SH-SY5Y (cell line): ENCODE measurements around the gene ASTL.

Source experiments
- GATA2 ChIP-seq: IDR thresholded peaks from 2 replicates; pipeline ENCODE4 v1.6.1; 2011; ENCODE audit warnings: mild to moderate bottlenecking, low read depth, low read length
- GATA3 ChIP-seq: IDR thresholded peaks from 2 replicates; pipeline ENCODE4 v1.6.1; 2011; ENCODE audit warnings: low read depth, mild to moderate bottlenecking, low read length, moderate library complexity

- no peak for TF ChIP-seq GATA2
- TF ChIP-seq GATA3: no peak
These were observed 27.1 kb downstream of the ASTL start for GRCh38 chr2:96111257-96111640.
